22Rv1 (cell line): ENCODE measurements around the gene SLC35D3.
"Not testable (repeated sequence)": the region's sequence is repeated elsewhere in the genome, so short reads cannot be mapped to it uniquely, and the experiment has no call there.

Source experiments
- ZFX ChIP-seq: fragments of 450-650 bp; IDR thresholded peaks from 2 replicates; pipeline ENCODE4 v1.6.1; 2017; ENCODE audit warnings: antibody characterized with exemption, borderline replicate concordance
- TF ChIP-seq, protein P1 (sequence below): fragments of 450-650 bp; IDR thresholded peaks from 2 replicates; pipeline ENCODE4 v1.5.1; 2017; ENCODE audit warnings: mild to moderate bottlenecking

DNA sequence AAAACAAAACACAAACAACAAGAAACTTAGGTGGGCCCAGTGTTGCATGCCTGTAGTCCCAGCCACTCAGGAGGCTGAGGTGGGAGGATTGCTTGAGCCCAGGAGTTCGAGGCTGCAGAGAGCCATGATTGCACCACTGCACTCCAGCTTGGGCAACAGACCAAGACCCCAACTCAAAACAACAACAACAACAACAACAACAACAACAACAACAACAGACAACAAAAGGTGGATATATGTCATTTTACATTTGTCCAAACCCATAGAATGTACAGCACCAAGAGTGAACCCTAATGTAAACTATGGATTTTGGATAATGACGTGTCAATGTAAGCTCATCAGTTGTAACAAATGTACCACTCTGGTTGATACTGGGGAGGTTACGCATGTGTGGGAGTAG lies 27.9 kb downstream of the SLC35D3 start:
- TF ChIP-seq, protein P1, sequence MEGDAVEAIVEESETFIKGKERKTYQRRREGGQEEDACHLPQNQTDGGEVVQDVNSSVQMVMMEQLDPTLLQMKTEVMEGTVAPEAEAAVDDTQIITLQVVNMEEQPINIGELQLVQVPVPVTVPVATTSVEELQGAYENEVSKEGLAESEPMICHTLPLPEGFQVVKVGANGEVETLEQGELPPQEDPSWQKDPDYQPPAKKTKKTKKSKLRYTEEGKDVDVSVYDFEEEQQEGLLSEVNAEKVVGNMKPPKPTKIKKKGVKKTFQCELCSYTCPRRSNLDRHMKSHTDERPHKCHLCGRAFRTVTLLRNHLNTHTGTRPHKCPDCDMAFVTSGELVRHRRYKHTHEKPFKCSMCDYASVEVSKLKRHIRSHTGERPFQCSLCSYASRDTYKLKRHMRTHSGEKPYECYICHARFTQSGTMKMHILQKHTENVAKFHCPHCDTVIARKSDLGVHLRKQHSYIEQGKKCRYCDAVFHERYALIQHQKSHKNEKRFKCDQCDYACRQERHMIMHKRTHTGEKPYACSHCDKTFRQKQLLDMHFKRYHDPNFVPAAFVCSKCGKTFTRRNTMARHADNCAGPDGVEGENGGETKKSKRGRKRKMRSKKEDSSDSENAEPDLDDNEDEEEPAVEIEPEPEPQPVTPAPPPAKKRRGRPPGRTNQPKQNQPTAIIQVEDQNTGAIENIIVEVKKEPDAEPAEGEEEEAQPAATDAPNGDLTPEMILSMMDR = not testable (repeated sequence)
- not testable (repeated sequence) for TF ChIP-seq ZFX
